ENCODE results near the gene OTUD7B. TPM values are rescaled to one million over a fixed set of nuclear protein-coding genes. Genes with fewer than 3 reads are reported as not detected.

OTUD7B gene
- total RNA-seq, 2 donors from 2014 or later = 20.9 to 38.3 TPM

Other genes starting within 250 kb of the OTUD7B start
- gene FCGR1A, start 228.0 kb downstream of the OTUD7B start, total RNA-seq = 10 to 100 TPM in 1 of 2 donors, 1 to 10 TPM in 1; 5.6 to 11.2 TPM
- 10 to 100 TPM; 10.7 to 11.4 TPM for gene BOLA1, start 111.2 kb downstream of the OTUD7B start, total RNA-seq
- gene SV2A, start 92.9 kb downstream of the OTUD7B start, total RNA-seq = 1 to 10 TPM; 7.5 TPM
- gene SF3B4, start 82.9 kb downstream of the OTUD7B start, total RNA-seq = 10 to 100 TPM; 37.2 to 38.0 TPM
- gene MTMR11, start 73.8 kb downstream of the OTUD7B start, total RNA-seq = 10 to 100 TPM; 18.4 to 23.7 TPM
- 10 to 100 TPM; 42.1 to 44.1 TPM for gene VPS45, start 57.0 kb upstream of the OTUD7B start, total RNA-seq
- 100 to 1,000 TPM in 1 of 2 donors, 10 to 100 TPM in 1; 55.6 to 103 TPM for gene PLEKHO1, start 139.2 kb upstream of the OTUD7B start, total RNA-seq
- 10 to 100 TPM; 28.0 to 36.6 TPM for gene ANP32E, start 225.4 kb upstream of the OTUD7B start, total RNA-seq
- not detected for gene CA14, start 247.0 kb upstream of the OTUD7B start, total RNA-seq

All from posterior vena cava (tissue), 2 donors.